HG03159 (cell line): ENCODE results near the gene NEURL1B.

Source experiments
- ATAC-seq: cut with Tn5 transposase; IDR thresholded peaks from one replicate; pipeline ENCODE4 v1.9.1; 2021; ENCODE audit warnings: mild to moderate bottlenecking, moderate library complexity; ENCODE audit not compliant: unreplicated experiment

The NEURL1B gene

GRCh38 chr5:172632346-172633092 is 8.5 kb upstream of the NEURL1B start:
- ATAC-seq = no peak

DNA sequence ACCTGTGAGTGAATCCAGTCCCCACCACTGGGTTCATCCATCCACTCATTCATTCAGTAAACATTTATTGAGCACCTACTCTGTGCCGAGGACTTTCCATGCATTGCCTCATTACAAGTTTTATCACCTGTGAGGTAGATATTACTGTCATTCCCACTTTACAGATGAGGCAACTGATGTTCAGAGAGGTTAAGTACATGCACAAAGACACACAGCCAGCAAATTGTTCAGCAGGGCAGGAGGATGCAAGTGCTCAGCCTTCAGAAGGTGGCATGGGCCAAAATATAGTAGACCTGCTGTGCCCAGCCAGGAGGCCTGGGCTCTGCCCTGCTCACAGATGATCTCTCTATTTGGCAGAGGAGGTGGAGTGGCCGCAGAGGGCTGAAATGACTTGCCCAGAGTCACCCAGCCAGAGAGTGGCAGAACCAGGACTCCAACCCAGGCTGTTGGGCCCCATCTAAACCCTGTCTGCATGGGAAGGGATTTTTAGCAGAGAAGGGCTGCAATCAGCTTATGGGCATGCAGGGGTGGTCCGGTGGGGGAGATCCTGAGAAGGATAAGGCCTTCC is 7.6 kb upstream of the NEURL1B start:
- ATAC-seq = no peak

DNA sequence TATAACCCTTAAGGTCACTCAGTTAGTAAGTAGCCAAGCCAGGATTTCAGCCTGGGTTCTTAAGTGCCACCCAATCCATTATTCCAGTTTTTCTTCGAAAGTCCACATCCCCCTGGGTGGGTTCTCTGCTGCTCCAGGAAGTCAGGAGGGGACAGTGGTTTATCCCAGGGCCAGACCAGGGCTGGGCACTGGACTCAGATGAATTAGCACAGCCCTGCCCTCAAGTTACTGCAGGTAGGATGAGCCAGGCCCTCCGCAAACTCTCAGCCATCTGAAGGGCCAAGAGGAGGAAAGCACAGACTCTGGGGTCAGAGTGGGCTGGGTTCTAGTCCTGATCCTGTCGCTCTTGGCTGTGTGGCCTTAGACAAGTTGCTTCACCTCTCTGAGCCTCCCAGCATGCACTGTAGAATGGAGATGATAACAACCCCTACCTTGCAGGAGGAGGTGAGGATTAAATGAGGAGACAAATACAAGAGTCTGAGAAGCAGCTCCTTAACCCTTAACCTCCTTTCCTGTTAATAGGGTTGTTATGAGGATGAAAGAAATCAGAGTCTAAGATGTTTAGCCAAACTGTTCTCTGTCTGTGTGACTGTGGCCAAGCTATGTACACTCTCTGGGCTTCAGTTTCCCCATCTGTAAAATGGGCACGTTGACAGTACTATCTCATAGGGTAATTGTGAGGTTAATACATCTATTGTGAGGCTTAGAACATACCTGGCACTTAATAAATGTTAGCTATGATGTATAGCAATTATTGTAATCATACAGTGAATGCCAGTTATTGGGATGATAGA is 6.8 kb upstream of the NEURL1B start:
- ATAC-seq = no peak

DNA sequence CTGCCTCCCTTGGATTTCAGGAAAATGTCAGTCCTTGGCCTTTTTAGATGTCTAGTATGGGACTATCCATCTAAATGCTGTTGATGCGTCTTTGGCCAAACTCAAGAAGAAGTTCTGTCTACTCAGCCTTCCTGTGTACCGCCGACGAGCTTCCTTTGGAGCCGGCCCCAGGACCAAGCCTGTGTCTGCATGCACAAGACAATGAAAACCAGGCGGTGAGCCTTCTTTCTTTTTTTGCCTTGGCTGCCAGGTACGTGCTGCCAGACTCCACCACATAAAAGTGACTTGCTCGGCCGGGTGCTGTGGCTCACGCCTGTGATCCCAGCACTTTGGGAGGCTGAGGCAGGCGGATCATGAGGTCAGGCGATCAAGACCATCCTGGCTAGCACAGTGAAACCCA is 6.0 kb upstream of the NEURL1B start:
- no peak for ATAC-seq

DNA sequence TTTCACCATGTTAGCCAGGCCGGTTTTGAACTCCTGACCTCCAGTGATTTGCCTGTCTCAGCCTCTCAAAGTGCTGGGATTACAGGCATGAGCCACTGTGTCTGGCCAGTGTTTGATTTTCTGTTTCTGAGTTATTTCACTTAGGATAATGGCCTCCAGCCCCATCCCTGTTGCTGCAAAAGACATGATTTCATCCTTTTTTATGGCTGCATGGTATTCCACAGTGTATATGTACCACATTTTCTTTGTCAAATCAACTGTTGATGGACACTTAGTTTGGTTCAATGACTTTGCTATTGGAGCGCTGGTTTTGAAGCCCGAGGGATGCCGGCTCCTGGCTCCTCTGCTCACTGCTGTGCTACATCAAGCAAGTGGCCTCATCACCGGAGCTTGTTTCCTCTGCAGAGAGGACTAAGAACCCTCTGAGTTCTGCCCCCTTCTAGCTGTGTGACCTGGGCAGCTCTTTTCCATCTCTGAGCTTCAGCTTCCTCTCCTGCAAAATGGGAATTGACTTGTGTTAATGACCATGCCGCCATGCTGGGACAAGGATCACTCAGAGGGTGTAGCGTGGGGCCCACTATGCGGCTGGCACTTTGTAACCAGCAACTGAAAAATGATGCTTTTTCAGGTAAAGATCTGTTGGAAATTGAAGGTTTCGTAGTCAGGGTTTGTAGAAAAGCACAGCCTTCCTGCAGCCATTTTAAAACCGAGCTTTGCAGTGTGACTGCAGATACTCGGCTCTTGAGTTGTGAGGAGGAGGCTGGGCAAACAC is 4.6 kb upstream of the NEURL1B start:
- ATAC-seq = no peak

DNA sequence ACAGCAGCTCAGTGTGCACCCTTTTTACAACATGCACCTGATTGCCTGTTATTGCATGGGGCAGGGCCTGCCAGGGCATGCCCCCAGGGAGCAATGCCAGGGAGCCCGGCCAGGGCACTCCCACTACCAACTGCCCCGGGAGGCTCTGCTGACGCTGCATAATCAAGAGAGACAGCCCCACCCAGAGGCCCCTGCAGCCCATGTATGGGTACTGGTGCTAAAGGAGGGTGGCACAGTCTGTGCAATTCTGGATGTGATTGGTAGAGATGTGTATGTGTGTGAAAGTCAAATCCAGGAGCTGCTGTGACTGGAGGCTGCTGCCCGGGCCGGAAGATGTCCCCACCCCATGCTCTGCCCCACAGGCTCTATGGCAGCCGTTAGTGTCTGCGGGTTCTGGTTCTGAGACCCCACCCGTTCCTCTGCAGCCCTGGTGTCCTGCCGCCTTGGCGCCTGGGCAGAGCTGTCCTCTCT is 3.9 kb upstream of the NEURL1B start:
- no peak for ATAC-seq

DNA sequence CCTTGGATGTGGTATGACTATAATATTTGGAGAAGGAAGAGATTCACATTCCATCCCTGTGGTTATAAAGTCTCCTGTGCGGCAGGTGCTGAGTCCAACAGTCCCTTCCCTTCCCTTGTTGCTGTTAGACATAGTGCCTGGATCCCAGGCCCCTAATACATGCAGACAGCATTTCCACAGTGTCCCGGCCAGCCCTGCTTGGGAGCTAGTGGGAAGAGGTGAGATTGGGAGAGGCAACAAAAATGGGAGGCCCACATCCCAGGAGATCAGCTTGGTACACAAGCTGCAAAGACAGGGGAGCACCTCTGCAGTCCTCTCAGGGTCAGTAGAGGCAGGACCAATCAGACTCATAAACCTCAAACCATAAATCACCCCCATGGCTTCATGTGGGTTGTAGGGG is 3.3 kb upstream of the NEURL1B start:
- no peak for ATAC-seq

DNA sequence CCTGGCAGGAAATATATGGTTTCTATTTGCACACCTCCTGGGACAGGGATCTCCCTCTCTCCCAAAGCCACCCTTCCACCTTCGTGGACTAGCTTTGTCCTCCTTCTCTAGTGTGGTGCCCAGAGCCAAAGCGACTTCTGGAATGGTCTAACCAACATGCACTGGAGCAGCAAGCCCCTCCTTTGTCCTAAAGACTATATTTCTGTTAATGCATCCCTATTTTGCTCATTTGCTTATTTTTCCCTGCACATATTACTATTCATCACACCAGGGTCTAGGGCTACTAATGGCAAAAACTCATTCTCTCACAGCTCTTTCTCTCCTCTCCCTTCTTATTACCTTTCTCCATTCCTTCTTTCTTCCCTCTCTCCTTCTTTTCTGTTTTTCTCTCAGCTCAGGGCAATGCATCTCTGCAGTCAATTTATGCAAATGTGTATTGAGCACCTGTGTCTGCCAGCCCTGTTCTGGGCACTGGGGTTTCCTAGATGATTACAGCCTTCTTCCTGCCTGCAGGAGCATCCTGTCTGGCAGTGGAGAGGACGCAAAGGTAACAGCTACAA is 2.8 kb upstream of the NEURL1B start:
- no peak for ATAC-seq

DNA sequence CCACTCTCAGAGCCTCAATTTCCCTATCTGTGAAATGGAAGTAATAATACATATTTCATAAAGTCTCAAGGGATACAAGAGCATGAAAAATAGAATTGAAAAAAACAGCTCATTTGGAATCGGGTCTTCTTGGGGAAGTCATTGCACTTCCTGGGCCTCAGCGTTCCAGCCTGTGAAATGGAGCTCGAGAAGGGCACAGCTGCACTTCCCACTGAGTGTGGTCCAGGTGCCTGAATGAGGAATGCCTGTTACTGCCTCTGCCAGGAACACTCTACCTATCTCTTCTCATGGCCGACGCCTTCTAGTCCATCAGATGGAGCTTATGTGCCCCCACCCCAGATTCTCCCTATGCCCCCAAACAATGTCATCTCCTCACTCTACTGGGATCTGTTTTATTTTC is 924 bp upstream of the NEURL1B start:
- ATAC-seq = no peak

- ATAC-seq = peak; percentile 9
Observed at GRCh38 chr5:172641359-172642050, 442 bp downstream of the NEURL1B start.

DNA sequence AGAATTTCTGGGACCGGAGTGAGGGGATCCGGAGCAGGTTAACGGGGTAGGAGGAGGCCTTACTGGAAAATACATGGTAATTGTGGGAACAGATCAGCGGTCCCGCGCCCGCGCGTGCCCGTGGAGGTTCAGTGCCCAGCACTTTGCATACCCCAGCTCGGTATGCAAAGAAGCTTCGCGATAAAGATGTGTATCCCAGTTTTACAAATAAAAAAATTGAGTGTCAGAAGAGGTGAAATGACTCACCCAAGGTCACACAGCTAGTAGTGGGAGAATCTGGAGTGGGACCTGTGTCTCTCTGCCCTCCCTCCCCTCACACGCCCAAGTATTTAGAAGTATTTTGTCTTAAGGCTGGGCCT is 967 bp downstream of the NEURL1B start:
- ATAC-seq = no peak

GRCh38 chr5:172642486-172642885 is 1.4 kb downstream of the NEURL1B start:
- no peak for ATAC-seq

DNA sequence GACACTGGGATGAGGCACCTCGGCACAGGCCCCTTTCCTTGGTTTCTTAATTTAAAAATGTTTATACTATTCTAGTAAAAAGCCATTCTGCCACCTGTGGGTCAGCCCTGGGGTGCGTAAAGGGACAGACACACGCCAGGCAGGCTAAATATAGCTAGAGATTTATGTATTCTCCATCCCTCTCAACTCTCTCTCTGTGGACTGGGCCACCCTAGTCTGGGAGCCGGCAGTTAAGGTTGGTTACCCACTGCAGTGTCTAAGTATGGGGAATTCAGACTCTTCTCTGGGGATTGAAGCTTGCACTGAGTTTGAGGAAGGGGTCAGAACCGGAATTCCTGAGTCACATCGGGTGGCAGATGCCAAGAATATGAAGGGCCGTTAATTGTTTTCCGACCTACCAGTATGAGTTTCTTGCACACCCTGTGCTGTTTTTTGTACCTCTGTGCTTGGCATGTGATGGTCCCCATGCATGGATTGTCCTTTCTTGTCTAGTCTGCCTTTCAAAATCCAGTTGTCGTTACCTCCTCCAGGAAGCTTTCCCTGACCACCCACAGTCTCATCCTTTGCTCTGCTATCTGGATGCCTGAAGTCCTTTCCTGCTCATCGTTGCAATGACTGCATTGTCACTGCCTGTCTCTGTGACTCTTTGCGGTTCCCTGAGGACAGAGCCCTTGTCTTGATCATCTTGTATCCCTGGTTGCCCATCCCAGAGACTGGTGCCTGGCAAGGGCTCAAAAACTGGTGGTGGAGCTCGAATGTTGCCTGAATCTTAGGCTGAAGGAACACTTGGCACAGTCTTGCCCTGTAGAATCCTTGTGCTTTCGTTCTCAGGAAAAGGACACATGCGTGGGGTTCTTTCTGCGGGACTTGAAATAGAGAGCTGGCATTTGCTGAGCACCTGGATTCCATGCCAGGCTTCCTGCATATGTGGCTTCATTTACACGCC is 2.1 kb downstream of the NEURL1B start:
- no peak for ATAC-seq

DNA sequence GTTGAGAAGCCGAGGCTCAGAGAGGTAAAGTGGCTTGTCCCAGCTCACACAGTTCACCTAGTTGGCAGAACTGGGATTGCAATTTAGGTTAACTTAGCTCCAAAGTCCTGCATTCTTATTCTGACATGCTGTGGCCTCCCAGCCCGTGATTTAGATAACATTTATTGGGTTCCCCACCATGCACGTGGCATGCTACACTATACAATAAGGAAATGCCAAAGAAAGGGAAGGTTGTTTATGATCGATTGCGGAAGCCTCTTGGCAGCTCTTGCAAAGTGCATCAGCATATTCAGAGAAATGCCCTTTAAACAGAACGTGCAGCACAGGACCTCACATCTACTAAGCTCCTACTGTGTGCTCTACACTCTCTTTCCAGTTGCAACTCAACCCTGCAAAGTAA is 3.2 kb downstream of the NEURL1B start:
- ATAC-seq = no peak

DNA sequence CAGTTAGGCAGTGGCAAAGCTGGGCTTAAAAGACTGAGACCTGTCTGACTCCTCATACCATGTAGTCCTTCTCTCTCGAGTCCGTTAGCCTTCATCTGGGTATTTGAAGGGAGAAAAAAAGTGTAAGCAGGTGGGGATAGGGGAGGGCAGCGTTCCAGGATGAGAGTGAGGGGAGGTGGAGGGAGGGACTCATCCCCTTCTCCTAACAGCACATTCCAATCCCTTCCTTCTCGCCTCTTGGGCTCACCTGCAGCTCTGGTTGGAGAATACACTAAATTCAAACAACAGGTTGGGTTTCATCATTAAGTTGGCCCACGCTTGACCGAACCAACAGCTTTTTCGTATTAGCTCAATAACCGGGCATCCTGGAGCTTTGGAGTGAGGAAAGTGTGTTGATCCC is 3.6 kb downstream of the NEURL1B start:
- ATAC-seq = no peak

GRCh38 chr5:172645271-172646055 is 4.4 kb downstream of the NEURL1B start:
- no peak for ATAC-seq

DNA sequence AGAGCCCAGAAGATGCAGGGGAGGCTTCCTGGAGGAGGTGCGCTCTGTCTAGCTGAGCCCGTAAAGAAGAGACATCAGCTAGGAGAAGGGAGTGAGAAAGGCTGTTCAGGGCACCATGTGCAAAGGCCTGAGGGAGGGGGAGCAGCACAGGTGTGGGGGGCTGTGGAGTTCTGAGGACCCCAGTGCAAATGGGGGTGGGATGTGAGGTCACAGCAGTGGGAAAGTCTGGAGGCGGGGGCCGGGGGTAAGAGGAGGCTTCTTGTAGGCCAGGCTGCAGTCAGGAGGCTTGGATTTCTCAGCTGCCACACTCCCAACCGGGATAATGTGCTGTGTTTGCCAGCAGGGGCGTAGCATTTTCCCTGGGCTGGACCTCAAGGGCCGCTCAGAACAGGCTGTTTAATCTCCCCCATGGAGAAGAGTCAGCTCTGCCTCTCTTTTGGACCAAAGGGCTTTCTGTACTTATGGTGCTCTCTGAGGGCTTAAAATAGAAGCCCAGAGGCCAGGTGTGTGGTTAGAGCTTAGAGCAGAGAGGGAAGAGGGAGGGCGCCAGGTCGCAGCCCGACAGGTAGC is 5.7 kb downstream of the NEURL1B start:
- ATAC-seq = no peak

DNA sequence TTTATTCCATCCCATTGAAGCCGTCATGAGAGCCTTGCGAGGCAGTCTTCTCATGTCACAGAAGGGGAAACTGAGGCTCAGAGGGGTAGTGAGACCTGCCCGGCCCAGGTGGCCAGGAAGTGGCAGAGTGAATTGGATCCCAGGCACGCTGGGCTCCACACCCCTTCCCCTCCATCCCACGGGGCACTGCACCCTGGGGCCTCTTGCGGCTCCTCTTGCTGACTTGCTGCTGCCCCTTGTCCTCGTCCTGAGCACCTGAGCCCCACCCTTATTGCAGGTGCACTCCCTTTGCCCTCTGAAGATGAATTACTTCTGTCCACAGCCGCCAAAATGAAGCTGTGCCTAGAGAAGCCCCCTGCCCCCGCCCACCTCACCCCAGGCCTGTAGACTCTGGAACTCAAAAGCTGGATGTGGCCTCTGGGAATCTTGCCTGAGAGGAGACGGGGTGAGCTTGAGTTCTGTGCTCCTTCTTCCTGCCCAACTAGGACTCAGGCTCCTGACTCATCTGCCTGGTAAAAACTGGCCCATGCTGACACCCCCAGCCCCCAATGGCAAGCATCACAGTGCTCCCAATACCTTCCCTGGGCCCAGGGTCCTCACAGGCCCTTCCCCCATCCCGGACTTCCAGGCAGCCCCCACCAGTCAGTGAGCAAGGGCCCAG is 6.4 kb downstream of the NEURL1B start:
- no peak for ATAC-seq
